ENCODE results near the gene RAB34. TPM values are rescaled to one million over a fixed set of nuclear protein-coding genes. Genes with fewer than 3 reads are reported as not detected.

The RAB34 gene
- total RNA-seq, 3 donors from 2014 or later = 6.5 to 74.4 (median 19.3) TPM

- DNase-seq = no peak
- Histone ChIP-seq H3K4me3 (no peak overlapping the region), H3K4me1 (ENCODE audit: low read depth) (peaks cover 38% of the 10 kb centered on the region), H3K9me3 (no peaks in the 10 kb centered on the region), H3K36me3 (ENCODE audit: low read depth) (peaks cover 5% of the 10 kb centered on the region)
- no peak for TF ChIP-seq CTCF (IDR thresholded peaks at IDR 0.05)
- ATAC-seq = no peak
- intact Hi-C loops (cut with DNase I, micrococcal nuclease) = no loop called here
These were observed 809 bp upstream of the RAB34 start for GRCh38 chr17:28718333-28719020.

DNA sequence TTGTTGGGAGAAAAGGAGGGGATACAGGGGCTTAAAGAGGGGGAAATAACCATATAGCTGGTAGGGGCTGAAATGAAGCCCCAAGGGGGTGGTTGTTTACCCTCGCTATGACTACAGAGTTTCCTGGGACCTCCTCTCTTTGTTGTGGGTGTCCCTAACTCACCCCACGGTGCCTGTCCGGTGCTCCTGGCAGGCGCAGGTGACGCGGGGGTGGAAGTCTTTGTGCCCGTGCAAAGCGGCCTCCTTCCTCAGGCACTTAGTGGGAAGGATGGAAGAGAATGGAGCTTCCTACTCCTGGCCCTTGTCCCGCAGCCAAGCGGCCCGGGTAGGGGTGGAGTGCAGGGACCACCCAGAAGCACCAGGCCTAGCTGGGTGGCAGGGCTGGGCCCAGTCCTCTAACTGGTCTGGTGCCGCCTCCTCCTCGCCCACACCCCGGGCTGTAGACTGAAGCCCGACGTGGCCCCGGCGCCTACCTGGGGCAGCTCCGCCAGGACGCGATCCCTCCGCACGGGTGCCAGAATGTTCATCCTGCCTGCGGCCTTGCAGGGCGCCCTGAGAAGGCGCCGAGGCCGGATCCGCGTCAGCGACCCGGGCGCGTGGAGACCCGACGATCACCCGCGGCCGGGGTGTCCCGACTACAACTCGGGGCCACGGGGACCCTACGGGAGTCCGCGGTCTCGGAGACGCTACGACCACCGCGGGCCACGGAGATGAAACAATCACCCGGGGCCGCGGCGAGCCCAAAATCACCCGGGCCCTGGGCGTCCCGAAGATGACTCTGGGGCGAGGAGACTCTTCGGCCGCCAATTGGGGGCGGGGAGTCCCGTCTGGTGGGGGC, 709 bp downstream of the RAB34 start:
- Histone ChIP-seq H3K36me3 (ENCODE audit: low read depth) (peaks cover 3% of the 10 kb centered on the region), H3K4me1 (ENCODE audit: low read depth) (peaks cover 23% of the 10 kb centered on the region), H3K9me3 (no peaks in the 10 kb centered on the region), H3K4me3 (peak overlapping the region; percentile 24)
- intact Hi-C loops (cut with DNase I, micrococcal nuclease) = no loop called here
- no peak for ATAC-seq
- no peak for TF ChIP-seq CTCF (IDR thresholded peaks at IDR 0.05)
- DNase-seq = peak in 2 of 3 donors; percentile 57 to 72

DNA sequence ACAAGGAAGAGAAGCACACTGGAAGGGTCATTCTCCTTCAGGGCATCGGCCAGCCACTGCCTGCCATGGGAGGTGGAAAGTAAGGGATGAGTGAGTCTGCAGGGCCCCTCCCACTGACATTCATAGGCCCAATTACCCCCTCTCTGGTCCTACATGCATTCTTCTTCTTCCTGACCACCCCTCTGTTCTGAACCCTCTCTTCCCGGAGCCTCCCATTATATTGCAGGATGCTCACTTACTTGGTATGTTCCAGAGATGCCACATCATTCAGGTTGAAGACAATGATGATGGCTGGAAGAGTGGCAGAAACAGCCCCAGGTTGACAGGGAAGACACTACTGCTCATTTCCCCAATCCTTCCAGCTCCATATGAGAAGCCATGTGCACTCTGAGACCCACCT, 2.5 kb downstream of the RAB34 start:
- Histone ChIP-seq H3K4me1 (ENCODE audit: low read depth) (peaks cover 11% of the 10 kb centered on the region), H3K36me3 (ENCODE audit: low read depth) (peaks cover 3% of the 10 kb centered on the region), H3K4me3 (no peak overlapping the region), H3K9me3 (no peaks in the 10 kb centered on the region)
- intact Hi-C loops (cut with DNase I, micrococcal nuclease) = no loop called here
- DNase-seq (no peak), ATAC-seq (no peak)
- TF ChIP-seq CTCF (IDR thresholded peaks at IDR 0.05) = no peak

- peaks cover 17% of the 10 kb centered on the region for H3K4me1 ChIP-seq (ENCODE audit: low read depth)
- no peaks in the 10 kb centered on the region for H3K9me3 ChIP-seq
- TF ChIP-seq CTCF (IDR thresholded peaks at IDR 0.05) = no peak
- no peaks in the 10 kb centered on the region for H3K36me3 ChIP-seq (ENCODE audit: low read depth)
- no peak overlapping the region for H3K4me3 ChIP-seq
- intact Hi-C loops (cut with DNase I, micrococcal nuclease) = no loop called here
- ATAC-seq (no peak), DNase-seq (peak in 1 of 3 donors; percentile 53)
These were observed 3.4 kb downstream of the RAB34 start for GRCh38 chr17:28714281-28714680.

DNA sequence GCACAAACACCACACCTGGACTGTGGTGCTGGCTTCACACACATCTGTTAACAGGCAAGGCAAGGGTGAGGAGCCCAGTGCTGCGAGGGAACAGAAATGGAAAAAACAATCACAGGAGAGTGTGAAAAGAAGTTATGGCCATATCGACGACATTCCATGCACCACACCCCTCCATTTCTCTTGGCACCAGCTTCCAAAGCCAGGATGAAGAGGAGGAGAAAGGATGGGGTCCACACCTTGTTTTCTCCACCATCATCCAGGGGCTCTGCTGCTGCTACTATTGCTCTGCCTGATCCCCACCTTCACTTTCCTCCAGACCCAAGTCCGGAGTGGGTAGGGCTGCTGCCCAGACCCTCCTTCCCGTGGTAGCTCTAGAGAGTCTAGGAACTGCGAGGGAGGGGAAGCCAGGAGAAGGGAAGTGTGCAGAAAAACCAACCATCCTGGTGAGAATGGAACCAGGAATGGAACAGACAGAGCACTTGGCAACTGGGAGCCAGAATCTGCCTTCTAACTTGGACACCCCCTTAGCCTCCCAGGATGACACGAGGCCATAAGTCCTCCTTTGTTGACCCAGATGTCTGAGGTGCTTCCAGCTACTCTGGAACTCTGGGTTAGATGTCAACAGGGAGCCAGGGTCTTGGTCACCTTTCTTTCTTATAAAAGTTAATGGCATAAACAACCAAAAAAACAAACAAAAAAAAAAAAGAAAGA, 4.8 kb downstream of the RAB34 start:
- DNase-seq (peak in 2 of 3 donors; percentile 16 to 19), ATAC-seq (no peak)
- Histone ChIP-seq H3K4me1 (ENCODE audit: low read depth) (peaks cover 9% of the 10 kb centered on the region), H3K9me3 (no peaks in the 10 kb centered on the region), H3K36me3 (ENCODE audit: low read depth) (no peaks in the 10 kb centered on the region), H3K4me3 (no peak overlapping the region)
- no peak for TF ChIP-seq CTCF (IDR thresholded peaks at IDR 0.05)
- intact Hi-C loops (cut with DNase I, micrococcal nuclease) = no loop called here
